Esophagus muscularis mucosa (tissue), 3 donors: Measurements from ENCODE around the gene KLK3.

Experiments used
- POLR2A ChIP-seq: fragments of 450-650 bp; IDR thresholded peaks from one replicate; pipeline ENCODE4 v1.6.1; 2017; ENCODE audit warnings: antibody characterized with exemption, moderate library complexity, mild to moderate bottlenecking, low read depth
- TF ChIP-seq, protein P1 (sequence below), 3 experiments: fragments of 200-600 bp in 2 of 3; fragments of 450-650 bp in 1 of 3; sonication (generic) in 2 of 3; IDR thresholded peaks; one replicate each; pipeline ENCODE4 v1.5.1; 2017 to 2019; ENCODE audit warnings: antibody characterized with exemption in 3 of 3, mild to moderate bottlenecking in 2 of 3, moderate library complexity in 1 of 3

DNA sequence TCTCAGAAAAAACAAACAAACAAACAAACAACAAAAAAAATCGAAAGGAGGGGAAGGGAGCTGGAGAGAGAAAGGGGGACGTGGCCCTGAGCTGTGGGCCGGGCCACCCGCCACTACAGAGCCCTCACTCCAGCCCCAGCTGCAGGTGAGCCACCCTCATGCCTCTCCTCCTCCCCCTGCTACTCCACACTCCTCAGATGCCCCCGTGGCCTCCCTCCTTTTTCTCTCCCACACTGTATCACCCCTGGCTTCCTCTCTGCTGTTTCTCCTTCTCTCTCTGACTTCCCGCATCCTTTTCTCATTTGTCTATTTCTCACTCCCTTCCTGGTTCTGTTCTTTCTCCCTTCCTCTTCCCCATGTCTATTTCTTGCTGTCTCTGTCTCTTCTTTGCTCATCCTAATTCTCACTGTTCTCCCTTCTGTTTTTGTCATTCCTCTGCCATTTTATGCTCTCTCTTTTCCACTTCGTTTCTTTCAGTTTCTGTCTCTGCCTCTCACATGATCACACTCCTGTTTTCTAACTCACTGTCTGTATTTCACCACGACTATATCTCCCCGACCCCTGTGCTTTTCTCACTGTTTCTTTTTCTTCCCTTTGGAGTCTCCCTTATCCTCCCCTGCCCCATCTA, 21.2 kb downstream of the KLK3 start:
- TF ChIP-seq, protein P1, sequence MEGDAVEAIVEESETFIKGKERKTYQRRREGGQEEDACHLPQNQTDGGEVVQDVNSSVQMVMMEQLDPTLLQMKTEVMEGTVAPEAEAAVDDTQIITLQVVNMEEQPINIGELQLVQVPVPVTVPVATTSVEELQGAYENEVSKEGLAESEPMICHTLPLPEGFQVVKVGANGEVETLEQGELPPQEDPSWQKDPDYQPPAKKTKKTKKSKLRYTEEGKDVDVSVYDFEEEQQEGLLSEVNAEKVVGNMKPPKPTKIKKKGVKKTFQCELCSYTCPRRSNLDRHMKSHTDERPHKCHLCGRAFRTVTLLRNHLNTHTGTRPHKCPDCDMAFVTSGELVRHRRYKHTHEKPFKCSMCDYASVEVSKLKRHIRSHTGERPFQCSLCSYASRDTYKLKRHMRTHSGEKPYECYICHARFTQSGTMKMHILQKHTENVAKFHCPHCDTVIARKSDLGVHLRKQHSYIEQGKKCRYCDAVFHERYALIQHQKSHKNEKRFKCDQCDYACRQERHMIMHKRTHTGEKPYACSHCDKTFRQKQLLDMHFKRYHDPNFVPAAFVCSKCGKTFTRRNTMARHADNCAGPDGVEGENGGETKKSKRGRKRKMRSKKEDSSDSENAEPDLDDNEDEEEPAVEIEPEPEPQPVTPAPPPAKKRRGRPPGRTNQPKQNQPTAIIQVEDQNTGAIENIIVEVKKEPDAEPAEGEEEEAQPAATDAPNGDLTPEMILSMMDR (IDR thresholded peaks at IDR 0.05) = no peak
- TF ChIP-seq POLR2A = no peak
